HG03442 (cell line): ENCODE results near the gene SPATC1L.

Source experiments
- ATAC-seq: cut with Tn5 transposase; IDR thresholded peaks from one replicate; pipeline ENCODE4 v1.9.1; 2021; ENCODE audit warnings: mild to moderate bottlenecking, moderate library complexity; ENCODE audit not compliant: unreplicated experiment

The SPATC1L gene

DNA sequence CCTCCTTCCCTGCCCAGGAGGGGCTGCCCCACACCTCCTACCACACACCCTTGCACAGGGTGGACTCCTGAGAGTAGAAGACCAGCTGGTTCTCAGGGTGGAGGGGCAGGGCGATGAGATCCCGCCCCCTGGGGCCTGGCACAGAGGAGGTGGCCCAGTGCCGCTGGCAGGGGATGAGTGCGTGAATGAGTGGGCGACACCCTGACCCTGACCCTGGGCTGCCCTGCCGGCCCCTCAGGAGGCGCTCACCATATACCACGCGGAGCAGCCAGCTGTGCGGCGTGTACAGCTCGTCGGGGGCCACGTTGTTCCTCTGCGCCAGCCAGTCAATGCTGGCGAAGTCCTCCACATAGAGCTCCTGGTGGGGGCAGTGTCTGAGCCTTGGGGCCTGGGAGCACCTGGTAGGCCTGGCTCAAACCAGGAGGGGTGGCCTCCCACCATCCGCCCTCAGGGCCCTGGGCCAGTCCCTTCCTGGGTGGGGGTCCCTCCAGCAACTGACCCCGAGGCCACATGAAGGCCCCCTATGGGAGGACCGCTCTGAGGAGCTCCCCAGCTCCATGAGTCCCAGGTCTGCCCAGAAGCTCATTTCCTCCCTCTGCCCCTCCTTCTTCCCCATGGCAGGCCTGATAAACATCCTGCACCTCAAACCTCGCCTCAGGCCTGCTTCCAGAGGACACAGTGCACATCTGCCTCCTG, 31.3 kb upstream of the SPATC1L start:
- ATAC-seq = no peak

DNA sequence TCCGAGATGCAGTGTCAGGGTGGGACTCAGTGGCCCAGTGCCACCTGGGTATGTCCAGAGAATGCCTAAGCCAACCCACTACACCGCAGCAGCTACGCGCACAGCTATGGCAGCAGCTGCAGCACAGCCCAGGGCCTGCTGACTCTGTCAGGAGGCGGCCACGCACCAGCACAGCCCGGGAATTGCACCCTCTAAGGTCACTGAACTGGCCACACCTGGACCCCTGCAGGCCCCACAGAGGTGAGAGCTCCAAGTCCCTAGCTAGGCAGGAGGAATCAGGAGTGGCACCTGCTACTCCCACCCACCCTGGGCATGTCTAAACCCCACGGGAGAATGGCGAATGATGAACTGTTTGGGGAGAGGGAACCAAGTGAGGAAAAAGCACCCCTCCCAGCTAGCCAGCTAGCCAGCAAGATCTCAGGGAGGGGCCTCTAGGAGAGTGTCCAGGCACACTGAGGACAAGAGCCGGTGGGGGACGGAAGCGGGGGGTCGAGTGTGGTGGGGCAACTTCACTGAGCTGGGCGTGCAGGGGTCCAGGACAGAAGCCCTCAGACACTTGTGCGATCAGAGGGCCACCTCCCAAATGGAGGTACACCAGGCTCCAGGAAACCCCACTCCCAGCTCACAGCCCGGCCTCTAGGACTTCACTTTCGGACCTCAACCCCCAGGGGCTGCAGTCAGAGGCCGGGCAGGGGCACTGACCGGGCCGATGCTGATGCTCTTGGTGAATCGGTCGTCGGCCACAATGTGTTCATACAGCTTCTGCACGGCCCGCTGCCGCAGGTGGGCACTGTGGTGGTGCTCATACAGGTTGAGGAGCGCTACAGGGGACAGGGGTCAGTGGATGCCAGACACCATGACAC, 30.4 kb upstream of the SPATC1L start:
- no peak for ATAC-seq

DNA sequence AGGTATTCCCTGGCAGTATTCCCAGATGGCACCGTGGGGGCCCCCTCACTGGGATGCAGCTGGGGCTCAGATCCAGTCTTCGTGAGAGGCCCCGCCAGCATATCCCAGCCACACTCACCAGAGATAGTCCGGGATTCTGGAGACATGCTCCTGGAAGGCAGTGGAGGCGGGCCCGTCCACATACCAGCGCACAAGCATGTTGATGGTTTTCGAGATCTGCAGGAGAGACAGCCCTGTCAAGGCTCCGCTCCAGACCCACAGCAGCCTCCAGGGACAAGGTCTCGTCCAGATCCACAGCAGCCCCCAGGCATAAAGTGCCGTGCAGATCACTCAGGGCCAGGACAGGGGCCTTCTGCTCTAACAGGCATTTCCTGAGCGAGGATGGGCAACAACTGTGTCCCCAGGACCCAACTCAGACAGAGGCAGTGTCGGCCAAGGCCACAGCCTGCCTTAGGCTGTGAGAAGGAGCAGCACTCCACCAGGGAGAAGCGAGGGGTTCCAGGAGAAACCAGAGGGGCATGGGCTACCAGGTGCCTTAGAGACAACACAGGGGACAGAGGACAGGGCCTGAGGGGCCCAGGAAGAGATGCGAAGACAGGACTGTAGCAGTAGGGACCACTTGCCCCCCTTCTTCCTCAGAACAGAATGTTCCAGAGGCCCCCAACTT, 29.5 kb upstream of the SPATC1L start:
- ATAC-seq = no peak

DNA sequence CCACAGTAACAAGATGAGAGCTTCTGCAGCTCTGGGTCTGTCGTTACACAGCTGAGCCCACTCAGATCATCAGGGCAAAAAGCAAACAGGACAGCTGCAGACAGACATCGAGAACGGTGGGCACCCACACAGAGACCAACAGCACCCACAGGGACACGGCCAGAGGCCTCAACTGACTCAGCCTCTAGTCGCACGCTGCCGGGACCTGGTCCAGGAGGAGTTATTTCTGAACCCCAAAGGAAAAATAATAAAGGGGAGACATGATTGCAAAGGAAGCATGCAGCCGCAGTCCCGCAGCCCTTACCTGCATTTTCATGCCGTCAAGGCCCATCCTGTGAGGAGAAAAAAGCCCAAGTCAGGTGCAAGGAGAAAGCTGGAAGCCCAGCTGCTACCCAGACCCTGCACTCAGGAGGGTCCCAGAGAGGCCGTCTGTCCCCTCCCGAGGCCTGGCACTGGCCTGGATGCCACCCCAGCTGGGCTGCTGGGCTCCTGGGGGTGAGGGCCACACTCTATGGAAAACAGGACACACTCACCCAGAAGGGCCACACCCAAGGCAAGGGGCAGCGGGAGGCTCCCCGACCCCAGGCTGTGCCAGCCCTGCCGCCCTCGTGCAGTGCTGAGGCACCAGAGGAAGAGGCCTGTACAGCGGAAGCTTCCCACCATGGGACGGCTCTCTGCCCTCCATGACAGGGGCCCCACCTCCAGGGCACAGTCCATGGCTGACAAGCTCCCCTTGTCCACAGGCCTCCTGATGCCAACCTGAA, 28.6 kb upstream of the SPATC1L start:
- ATAC-seq = no peak

DNA sequence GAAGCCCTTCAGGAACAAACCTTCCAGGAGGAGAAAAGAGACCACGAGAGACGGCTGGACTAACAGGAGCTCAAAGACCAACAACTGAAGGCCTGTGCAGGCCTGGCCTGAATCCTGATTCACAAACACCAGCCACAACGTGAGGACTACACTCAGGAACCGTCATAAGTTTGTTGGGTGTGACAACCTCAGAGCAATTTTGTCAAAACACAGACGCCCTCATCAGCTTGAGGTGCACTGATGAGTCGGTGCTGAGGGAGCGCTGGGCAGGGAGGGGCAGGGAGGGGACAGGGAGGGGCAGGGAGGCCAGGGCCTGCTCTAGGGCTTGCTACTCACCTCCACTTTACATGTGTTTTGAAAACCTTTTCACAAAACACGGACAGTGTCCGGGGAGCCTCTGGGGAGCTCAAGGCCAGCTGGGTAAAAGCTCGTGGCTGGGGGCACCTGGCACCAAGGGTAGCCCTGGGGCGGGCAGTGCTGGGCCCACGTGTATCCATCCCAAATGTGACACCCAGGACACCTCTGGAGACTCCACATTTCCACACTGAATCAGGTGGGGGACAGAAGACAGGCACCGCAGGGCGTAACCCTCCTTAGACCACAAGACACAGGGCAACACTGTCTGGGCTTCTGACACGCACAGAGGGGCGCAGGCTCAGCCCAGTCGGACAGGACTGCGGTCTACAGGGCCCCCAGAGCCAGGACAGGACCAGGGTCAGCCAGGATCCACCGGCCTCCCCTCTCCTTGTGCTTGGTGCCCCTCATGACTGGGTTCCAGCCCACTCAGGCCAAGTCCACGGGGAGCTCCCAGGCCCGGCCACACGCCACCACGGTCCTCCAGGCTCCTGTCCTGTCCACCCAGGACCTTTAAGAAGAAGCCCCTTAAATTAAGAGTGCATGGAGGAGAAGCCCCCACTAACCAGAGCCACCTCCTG, 27.8 kb upstream of the SPATC1L start:
- no peak for ATAC-seq

DNA sequence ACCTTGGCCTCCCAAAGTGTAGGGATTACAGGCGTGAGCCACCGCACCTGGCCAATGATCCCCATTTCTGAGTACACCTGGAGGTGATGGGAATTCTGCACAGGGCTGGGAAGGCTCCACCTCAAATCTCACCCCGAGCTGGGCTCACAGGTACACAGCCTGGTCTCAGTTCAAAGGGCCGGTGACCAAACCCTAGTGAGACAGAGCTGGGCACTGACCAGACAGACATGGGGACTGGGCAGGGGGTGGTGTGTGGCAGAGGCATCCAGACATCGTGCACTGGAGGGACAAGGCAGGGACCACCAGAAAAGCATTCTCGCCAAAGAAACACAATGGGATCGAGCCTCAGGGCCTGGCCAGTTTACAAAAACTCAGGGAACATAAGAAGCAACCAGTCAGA, 27.1 kb upstream of the SPATC1L start:
- ATAC-seq = no peak

DNA sequence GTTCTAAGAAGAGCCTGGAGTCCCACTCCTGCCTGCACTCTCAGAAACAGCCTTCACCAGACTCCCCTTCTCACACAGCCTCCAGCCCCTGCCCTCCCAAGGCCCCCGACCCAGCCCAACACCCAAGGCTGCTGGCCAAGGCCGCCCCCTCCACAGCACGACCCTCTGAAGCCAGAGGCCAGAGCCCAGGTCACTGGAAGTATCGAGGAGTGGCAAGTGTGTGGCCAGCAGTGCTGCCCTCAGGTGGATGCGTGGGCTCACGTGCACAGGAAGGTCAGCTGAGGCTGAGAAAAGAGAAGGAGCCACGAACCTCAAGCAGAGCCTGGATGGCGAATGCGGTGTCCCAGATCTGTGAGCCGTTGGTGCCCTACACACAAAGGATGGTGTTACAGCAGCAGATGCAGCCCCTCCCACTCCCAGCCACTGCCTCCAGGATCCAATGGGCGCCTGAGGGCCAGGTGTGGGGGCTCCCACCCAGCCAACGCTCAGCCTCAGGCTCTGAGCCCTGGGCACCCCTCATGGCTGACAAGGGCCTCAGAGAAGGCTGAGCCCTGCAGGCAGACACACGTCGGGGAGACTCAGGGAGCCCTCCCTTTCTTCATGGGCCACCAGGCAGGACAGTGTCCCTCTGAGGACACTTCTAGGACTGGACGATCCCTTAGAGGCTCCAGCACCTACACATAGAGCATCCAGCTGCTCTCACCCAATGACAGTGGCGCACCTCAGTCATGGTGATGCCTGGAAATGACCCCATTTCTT, 26.3 kb upstream of the SPATC1L start:
- ATAC-seq = no peak

DNA sequence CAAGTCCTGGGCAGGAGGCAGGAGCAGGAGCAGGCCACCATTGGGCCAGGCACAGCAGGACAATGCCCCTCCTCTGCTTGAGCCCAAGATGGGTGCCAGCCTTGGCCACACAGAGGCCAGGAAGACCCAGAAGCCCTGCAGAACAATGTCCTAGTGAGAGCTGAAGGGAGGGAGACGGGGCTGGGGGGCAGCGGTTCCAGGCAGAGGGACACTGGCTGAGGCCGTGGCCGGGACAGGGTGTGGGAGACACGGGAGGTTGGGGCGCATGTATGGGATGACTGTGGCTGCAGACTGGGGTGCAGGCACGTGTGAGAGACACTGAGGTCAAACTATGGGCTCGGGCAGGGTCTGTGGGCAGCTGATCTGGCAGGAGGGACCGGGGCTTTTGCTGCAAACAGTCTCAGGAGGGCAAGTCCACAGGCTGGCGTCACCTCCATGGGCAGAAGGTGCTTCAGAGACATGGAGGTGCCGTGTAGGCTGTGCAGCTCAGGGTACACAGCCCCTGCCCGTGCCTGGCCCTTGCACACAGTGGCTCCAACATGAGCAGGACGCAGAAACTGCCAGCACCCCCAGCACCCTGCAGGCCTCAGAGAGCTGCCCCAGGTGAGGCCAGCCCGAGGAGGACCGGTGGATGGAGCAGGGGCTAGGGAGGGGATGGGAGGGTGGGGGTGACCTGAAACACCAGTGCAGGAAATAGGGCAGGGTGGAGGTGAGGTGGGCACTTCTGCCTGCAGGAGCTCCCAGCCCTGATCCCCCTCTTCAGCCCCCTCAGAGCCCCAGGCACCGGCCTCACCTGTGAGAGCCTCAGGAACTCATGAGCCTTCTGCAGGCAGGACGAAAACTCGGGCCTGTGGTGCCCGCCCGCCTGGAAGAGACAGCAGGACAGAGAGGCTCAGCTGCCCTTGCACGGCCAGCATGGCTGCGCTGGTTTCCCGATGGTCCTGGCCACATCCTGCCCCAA, 24.8 kb upstream of the SPATC1L start:
- ATAC-seq = no peak

DNA sequence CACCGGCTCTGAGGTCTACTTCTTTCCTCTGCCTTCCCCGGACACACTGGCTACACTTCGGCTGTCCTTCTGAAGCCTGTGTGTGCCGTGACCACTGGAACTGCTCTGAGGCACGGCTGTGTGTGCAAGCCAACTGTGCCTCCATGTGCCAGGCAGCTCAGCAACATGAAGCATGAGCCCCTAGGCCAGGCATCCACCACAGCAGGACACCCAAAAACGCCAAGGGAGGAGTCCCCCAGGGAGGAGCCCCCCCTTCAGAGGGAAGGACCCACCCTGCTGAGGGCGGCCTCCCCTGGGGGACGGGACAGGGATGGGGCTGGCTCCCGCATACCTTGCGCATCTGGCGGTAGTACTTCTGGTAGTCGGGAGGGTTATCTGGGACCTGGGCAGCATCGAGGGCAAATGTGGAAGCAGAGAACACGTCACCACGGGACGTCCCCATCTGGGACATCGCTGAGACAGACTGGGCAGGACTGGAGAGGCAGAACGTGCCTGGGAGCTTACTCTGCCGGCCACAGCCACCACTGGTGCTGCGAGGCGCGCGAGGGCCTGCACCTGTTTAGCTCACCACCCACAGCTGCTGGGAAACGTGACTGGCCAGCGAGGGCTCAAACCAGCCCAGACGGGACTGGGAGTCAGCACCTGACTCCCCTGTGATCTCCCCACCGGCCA, 23.8 kb upstream of the SPATC1L start:
- ATAC-seq = no peak

DNA sequence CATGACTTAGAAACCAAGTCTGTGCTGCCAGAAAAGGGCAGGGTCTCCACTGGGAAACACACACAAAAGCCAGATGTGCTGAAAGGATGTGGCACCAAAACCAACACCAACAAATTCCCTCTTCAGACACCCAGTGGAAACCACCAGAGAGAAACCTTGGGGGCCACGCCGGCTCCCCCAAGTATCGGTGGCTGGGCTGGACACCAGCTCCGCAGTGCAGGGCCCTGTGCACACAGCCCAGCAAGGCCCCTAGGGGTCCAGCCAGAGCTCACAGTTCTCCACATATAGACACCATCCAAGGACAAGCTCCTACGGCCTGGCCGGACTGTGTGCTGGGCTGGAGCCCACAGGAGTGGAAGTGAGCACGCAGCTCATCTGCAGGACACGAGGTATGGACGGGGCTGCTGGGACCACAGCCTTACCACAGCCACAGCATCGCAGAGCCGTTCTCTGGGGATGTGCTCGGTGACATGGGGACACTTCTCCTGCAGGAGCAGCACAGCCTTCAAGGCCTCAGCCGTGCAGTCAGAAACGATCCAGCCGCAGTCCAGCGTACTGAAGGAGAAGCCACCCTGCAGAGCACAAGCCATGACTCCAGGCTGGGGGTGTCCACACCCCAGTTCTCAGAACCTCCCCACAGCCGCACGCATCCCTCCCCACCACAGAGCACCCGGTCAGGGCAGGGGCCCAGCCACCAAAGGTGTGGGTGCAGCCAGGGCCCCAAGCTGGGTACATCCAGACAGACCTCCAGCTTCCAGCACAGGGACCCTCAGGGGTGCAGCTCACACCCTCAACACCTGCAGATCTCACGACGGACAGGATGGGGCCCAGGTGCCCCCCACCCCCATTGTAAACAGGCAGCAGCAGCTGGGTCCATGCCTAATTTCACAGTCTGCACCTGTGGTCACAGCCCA, 23.0 kb upstream of the SPATC1L start:
- ATAC-seq = no peak

DNA sequence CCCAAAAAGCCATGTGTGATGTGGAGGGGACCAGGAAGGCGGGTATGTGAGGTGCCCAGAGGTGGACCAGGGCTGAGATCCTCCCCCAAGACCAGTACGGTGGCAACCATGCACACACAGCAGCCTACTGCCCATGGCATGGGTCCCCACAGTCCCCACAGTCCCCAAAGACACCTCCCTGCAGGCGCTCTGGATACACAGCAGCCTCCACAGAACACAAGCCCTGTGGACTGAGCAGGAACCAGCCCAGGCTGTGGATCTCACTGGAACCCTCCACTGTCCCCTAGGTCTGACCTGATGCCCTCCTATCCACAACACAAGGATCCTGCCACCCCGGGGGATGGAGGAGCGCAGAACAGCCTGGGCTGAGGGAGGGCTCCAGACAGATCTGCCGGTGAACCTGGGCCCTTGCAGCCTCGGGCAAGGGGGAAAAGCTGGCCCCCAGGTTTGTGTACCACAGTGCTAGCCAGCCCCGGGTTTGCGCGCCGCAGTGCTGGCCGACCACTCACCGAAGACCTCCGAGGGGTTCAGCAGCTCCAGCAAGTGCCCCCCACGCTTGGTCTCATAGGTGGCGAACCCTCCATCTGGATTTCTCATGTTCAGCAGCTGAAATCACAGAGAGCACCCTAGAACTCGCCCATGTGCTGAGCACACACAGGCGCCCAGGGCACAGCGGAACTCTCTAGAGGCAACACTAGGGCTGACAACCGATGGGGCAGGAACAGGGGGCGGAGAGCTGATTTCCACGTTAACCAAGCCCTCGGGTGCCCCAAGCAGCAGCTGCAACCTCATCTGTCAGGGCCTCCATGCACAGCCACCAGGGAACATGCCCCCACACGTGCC, 22.1 kb upstream of the SPATC1L start:
- no peak for ATAC-seq

DNA sequence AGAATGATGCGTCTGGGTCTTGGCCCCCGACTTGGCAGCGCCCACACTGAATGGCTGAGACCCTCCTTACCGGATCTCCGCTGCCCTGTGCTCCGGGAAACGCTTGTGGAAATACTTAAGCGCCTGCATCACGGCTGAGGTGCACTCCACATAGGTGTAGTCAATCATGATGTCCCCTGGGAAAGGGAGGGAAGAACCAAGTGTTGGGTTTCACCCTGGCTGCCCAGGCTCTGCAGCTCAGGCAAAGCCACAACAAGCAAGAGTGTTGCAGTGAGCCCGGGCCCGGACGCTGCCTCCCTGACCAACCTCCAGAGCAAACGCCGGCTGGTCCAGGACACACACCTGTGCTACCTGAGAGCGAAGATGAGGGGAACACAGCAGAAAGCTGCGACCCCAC, 21.5 kb upstream of the SPATC1L start:
- no peak for ATAC-seq

DNA sequence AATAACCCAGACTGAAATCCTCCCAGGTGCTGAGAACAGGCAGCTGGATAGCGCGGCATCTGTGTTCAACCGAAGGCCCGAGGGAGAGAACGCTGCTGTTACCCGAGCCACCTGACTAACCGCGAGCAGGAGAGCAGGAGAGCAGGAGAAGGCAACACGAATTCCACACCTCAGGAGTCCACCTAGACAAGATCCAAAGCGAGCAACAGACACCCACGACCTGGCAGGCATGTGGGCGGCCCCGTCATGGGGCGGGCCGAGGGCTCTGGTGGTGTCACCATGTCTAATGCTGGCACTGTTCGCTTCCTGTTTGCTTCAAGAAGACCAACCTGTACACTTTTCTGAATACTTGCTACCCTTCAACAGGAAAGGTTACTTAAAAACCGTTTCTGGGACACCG, 20.9 kb upstream of the SPATC1L start:
- no peak for ATAC-seq

DNA sequence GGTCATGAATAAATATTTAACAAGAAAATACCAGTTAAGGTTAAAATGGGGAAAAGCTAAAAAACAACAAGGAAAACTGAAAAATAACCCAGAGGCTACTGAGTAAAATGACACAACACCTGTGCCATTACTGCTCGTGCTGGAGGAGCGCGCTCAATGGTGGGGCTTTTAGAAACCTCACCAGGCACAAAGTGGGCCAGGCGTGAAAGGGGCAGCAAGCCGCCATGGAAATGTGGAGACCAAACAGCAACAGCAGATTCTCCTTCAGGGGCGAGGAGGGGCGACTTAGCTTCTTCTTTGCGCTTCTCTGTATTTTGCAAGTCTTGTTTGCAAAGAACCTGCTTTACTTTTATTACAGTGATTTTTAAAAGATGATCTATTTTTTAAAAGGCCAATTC, 18.9 kb upstream of the SPATC1L start:
- ATAC-seq = no peak

DNA sequence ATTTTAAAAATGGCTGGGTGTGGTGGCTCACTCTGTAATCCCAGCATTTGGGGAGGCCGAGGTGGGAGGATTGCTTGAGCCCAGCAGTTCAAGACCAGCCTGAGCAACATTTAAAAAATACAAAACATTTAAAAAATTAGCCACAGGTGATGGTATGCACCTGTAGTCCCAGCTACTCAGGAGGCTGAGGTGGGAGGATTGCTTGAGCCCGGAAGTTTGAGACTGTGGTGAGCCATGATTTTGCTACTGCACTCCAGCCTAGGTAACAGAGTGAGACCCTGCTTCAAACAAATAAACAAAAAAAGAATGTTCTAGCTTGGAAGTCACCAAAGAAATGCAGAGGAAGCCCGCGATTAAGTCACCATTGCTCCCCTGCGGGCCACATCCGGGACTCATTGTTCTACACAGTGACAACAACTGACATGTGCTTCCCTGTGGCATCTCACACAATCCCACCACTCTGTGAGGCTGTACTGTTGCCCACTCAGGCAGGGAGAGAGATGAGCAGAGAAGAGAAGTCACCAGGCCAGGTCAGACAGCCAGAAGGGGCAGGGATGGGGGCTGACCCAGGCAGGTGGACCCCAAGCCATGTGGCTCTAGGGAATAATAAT, 18.4 kb upstream of the SPATC1L start:
- no peak for ATAC-seq
